GM12878 (cell line): Measurements from ENCODE around the gene KIF6. TPM values are rescaled to one million over a fixed set of nuclear protein-coding genes. Genes with fewer than 3 reads are reported as not detected.

ENCODE experiments used
- ATAC-seq: fragments of 200-7000 bp; cut with Tn5 transposase; 3 replicates; pipeline ENCODE4 v1.9.1; 2020; ENCODE audit warnings: mild to moderate bottlenecking, moderate library complexity
- BruUV-seq: library from RNA; stranded (reverse); fragments of 400-500 nt; replicated peaks from 2 replicates; lab custom pipeline; 2021; lab: Mats Ljungman, UMichigan
- CTCF ChIA-PET: fragments of 300-600 bp; sonication (Branson Sonifier 250); formaldehyde crosslinking; extraction: SDS; loops from one replicate; lab custom pipeline; 2021; ENCODE audit warnings: inconsistent platforms; lab: Yijun Ruan, JAX
- POLR2A ChIA-PET: fragments of 350-600 bp; formaldehyde crosslinking; extraction: SDS; loops from one replicate; lab custom pipeline; 2021; ENCODE audit warnings: inconsistent platforms; lab: Charles Lee
- RAD21 ChIA-PET: fragments of 300-600 bp; sonication (Branson Sonifier 250); formaldehyde crosslinking; loops from one replicate; lab custom pipeline; 2023; ENCODE audit warnings: antibody characterized with exemption; ENCODE audit not compliant: unreplicated experiment; lab: Charles Lee
- SMC1A ChIA-PET: fragments of 300-600 bp; sonication (Branson Sonifier 250); formaldehyde crosslinking; loops from one replicate; lab custom pipeline; 2023; ENCODE audit not compliant: unreplicated experiment, uncharacterized antibody; lab: Charles Lee
- DNase-seq: peaks from one replicate; pipeline ENCODE4 v3.0.0-alpha.2; 2011; ENCODE audit warnings: low read depth, low spot score
- FAIRE-seq: peaks from 3 replicates; lab custom pipeline; 2011; peaks lifted over from hg19 to GRCh38; lab: Jason Lieb, UNC
- H2AFZ ChIP-seq: 2 replicates; pipeline ENCODE4 v1.6.0; 2011; ENCODE audit warnings: low read depth, low read length, control low read depth; ENCODE audit not compliant: control insufficient read depth
- H3K27ac ChIP-seq: 2 replicates; pipeline ENCODE4 v1.5.1; 2011; ENCODE audit warnings: control low read depth; ENCODE audit not compliant: control insufficient read depth, insufficient read depth
- H3K27me3 ChIP-seq, 2 experiments: replicated peaks in 1 of 2; 2 replicates each; pipeline versions ENCODE4 v1.6.0 to v1.6.1; 2011; ENCODE audit warnings: low read length in 1 of 2; ENCODE audit not compliant: control insufficient read depth in 2 of 2, insufficient read depth in 2 of 2
- H3K36me3 ChIP-seq, 2 experiments: 2 replicates each; pipeline ENCODE4 v1.5.1; 2011; ENCODE audit warnings: low read length in 1 of 2; ENCODE audit not compliant: control insufficient read depth in 2 of 2, insufficient read depth in 2 of 2
- H3K4me1 ChIP-seq: 2 replicates; pipeline ENCODE4 v1.6.1; 2011; ENCODE audit warnings: mild to moderate bottlenecking, low read length, moderate library complexity, mixed read lengths; ENCODE audit not compliant: control insufficient read depth, insufficient read depth
- H3K4me2 ChIP-seq: 2 replicates; pipeline ENCODE4 v1.6.0; 2011; ENCODE audit warnings: control low read depth; ENCODE audit not compliant: control insufficient read depth, insufficient read depth
- H3K4me3 ChIP-seq: fragments of 200-600 bp; sonication (generic); 2 replicates; pipeline ENCODE4 v1.5.1; 2016
- H3K79me2 ChIP-seq: 2 replicates; pipeline ENCODE4 v1.6.0; 2011; ENCODE audit warnings: low read length; ENCODE audit not compliant: control insufficient read depth, insufficient read depth
- H3K9ac ChIP-seq: 2 replicates; pipeline ENCODE4 v1.8.0; 2011; ENCODE audit warnings: low read length, control low read depth, mixed read lengths; ENCODE audit not compliant: control insufficient read depth, insufficient read depth
- H3K9me3 ChIP-seq: replicated peaks from 3 replicates; pipeline ENCODE4 v1.5.1; 2011; ENCODE audit warnings: mild to moderate bottlenecking, low read length; ENCODE audit not compliant: control insufficient read depth, insufficient read depth
- H4K20me1 ChIP-seq: 2 replicates; pipeline ENCODE4 v1.6.0; 2011; ENCODE audit not compliant: control insufficient read depth, insufficient read depth
- BCL11A ChIP-seq: IDR thresholded peaks from 2 replicates; pipeline ENCODE4 v1.6.1; 2011; ENCODE audit warnings: low read depth, low read length
- CBX3 ChIP-seq: fragments of 200-600 bp; sonication (generic); IDR thresholded peaks from 2 replicates; pipeline ENCODE4 v1.6.1; 2016; ENCODE audit warnings: low read depth, borderline replicate concordance
- CEBPB ChIP-seq, 2 experiments: fragments of 150-350 bp in 1 of 2; IDR thresholded peaks; 2 replicates each; pipeline ENCODE4 v1.6.1; 2012 to 2014; ENCODE audit warnings: low read depth in 2 of 2, low read length in 2 of 2, borderline replicate concordance in 1 of 2, inconsistent platforms in 1 of 2
- EZH2 ChIP-seq: IDR thresholded peaks from 2 replicates; pipeline ENCODE4 v1.6.1; 2012; ENCODE audit warnings: low read depth, mild to moderate bottlenecking, control low read depth, inconsistent platforms, low read length, borderline replicate concordance; ENCODE audit not compliant: control insufficient read depth
- GABPA ChIP-seq: IDR thresholded peaks from 2 replicates; pipeline ENCODE4 v1.6.1; 2014; ENCODE audit warnings: antibody characterized with exemption, low read depth, mild to moderate bottlenecking, inconsistent platforms
- GATAD2B ChIP-seq: fragments of 450-650 bp; conservative IDR thresholded peaks from 2 replicates; pipeline ENCODE4 v1.6.1; 2017; ENCODE audit warnings: low read depth, mild to moderate bottlenecking, moderate library complexity
- HCFC1 ChIP-seq: fragments of 150-350 bp; IDR thresholded peaks from 2 replicates; pipeline ENCODE4 v1.6.1; 2014; ENCODE audit warnings: low read length
- IKZF1 ChIP-seq: fragments of 450-650 bp; conservative IDR thresholded peaks from 2 replicates; pipeline ENCODE4 v1.6.1; 2017; ENCODE audit warnings: antibody characterized with exemption, mild to moderate bottlenecking
- JUNB ChIP-seq: IDR thresholded peaks from 2 replicates; pipeline ENCODE4 v1.6.1; 2016; ENCODE audit warnings: antibody characterized with exemption, mild to moderate bottlenecking
- JUND ChIP-seq: IDR thresholded peaks from 2 replicates; pipeline ENCODE4 v1.6.1; 2012; ENCODE audit warnings: low read depth, mild to moderate bottlenecking, low read length, improper control_type of control experiment, moderate library complexity
- MXI1 ChIP-seq: fragments of 150-350 bp; IDR thresholded peaks from 2 replicates; pipeline ENCODE4 v1.6.1; 2011; ENCODE audit warnings: low read depth, mild to moderate bottlenecking, inconsistent platforms, low read length, improper control_type of control experiment
- MYB ChIP-seq: fragments of 150-350 bp; IDR thresholded peaks from 2 replicates; pipeline ENCODE4 v1.6.1; 2014; ENCODE audit warnings: mild to moderate bottlenecking, low read depth, low read length, borderline replicate concordance
- NFYA ChIP-seq: IDR thresholded peaks from 2 replicates; pipeline ENCODE4 v1.6.1; 2011; ENCODE audit warnings: low read depth, mild to moderate bottlenecking, low read length, improper control_type of control experiment, borderline replicate concordance
- NFYB ChIP-seq: IDR thresholded peaks from 2 replicates; pipeline ENCODE4 v1.6.1; 2011; ENCODE audit warnings: low read depth, mild to moderate bottlenecking, low read length, improper control_type of control experiment, moderate library complexity; ENCODE audit not compliant: insufficient read depth
- PAX5 ChIP-seq: IDR thresholded peaks from 2 replicates; pipeline ENCODE4 v1.6.1; 2011; ENCODE audit warnings: low read depth, low read length, borderline replicate concordance
- PML ChIP-seq: IDR thresholded peaks from 2 replicates; pipeline ENCODE4 v1.6.1; 2012; ENCODE audit warnings: low read length, inconsistent platforms
- SIX5 ChIP-seq: IDR thresholded peaks from 2 replicates; pipeline ENCODE4 v1.6.1; 2011; ENCODE audit warnings: mild to moderate bottlenecking, low read depth, low read length, moderate library complexity; ENCODE audit not compliant: severe bottlenecking
- TBL1XR1 ChIP-seq: IDR thresholded peaks from 2 replicates; pipeline ENCODE4 v1.6.1; 2012; ENCODE audit warnings: low read depth, low read length, improper control_type of control experiment
- ZBED1 ChIP-seq: IDR thresholded peaks from 2 replicates; pipeline ENCODE4 v1.6.1; 2016; ENCODE audit warnings: borderline replicate concordance
- ZNF217 ChIP-seq: fragments of 450-650 bp; IDR thresholded peaks from 2 replicates; pipeline ENCODE4 v1.6.1; 2017; ENCODE audit warnings: antibody characterized with exemption, mild to moderate bottlenecking
- ZNF622 ChIP-seq: fragments of 450-650 bp; IDR thresholded peaks from 2 replicates; pipeline ENCODE4 v1.6.1; 2017; ENCODE audit warnings: mild to moderate bottlenecking, inconsistent platforms
- WGBS: methylation state at CpG from one replicate; pipeline ENCODE4 v1.1.6; 2016; ENCODE audit warnings: low lambda C conversion rate; ENCODE audit not compliant: insufficient replicate concordance, insufficient coverage; ENCODE audit errors: missing lambda C conversion rate; 5-methylcytosine and 5-hydroxymethylcytosine counted together
- in situ Hi-C: fragments of 300-500 bp; cut with MboI; formaldehyde crosslinking; loops from 9 replicates; pipeline ENCODE4 v1.14.3; 2018; ENCODE audit warnings: mixed read lengths
- intact Hi-C: fragments of 100-400 bp; cut with micrococcal nuclease; formaldehyde crosslinking; loops from one replicate; pipeline ENCODE4 v1.14.2; 2022; ENCODE audit not compliant: unreplicated experiment
- polyA plus RNA-seq, 11 experiments: library from polyadenylated mRNA; depleted of rRNA in 4 of 11; unstranded in 6 of 11; stranded (reverse) in 5 of 11; fragments of >200 nt; fragmentation: Nextera tagmentation in 4 of 11; fragmentation: Illumina TruSeq in 1 of 11; extraction: Ambion mirVana in 4 of 11; extraction: Trizol in 1 of 11; gene quantifications; 1 replicate in 1 of 11; 2 replicates in 10 of 11; pipeline versions ENCODE4 v1.2.1 to v1.2.3, GENCODE V29; 2011 to 2016; ENCODE audit warnings: inconsistent platforms in 2 of 11, missing spikeins in 2 of 11, low read depth in 1 of 11
- total RNA-seq, 4 experiments: library from RNA; depleted of rRNA in 3 of 4; stranded (reverse); fragments of >200 nt in 3 of 4; fragmentation: Illumina TruSeq in 1 of 4; extraction: Trizol in 1 of 4; gene quantifications; 2 replicates each; pipeline versions ENCODE4 v1.2.1 to v1.2.3, GENCODE V29; 2013 to 2021
- TF ChIP-seq, protein P1 (sequence below): IDR thresholded peaks from 2 replicates; pipeline ENCODE4 v1.6.1; 2011; ENCODE audit warnings: borderline replicate concordance, low read depth, mild to moderate bottlenecking, moderate library complexity, mixed read lengths, low read length; ENCODE audit not compliant: insufficient read depth; ENCODE audit errors: extremely low read length

The KIF6 gene
- total and polyA plus RNA-seq, 10 of the 15 experiments (the other 5 are each of a cell fraction or from before 2014, with no cell fraction given), result 0.09 to 1.0 (median 0.28) TPM

DNA sequence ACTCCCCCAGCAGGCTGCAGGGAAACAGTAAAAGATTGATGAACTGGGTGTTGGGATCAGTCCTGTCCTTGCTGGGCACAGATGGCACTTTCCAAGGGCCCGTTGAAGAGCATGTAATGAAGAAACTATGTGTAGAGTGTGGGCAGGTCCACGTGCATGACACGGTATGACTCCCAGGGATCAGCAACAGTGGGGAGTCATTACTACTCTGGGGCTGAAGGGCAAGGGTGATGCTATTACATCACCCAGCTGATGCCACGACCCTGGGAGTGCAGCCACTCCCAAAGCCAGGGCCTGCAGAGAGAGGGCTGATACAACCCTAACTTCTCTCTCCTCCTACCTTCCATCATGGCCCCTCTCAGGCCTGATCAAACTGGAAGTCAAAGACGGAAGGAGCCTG, 431.1 kb downstream of the KIF6 start:
- intact Hi-C loops, result no loop called here

GRCh38 chr6:39292637-39293036, 432.6 kb downstream of the KIF6 start:
- SMC1A ChIA-PET, result no interaction called here
- intact Hi-C loops, result no loop called here
- H3K4me2 ChIP-seq, result no peak overlapping the region
- no peak for ATAC-seq
- no peak overlapping the region for H3K9ac ChIP-seq
- no peaks in the 10 kb centered on the region for H3K79me2 ChIP-seq
- no peak overlapping the region for H3K4me3 ChIP-seq
- no peak overlapping the region for H3K27ac ChIP-seq
- H3K9me3 ChIP-seq, result no peaks in the 10 kb centered on the region
- H3K4me1 ChIP-seq, result no peaks in the 10 kb centered on the region
- TF ChIP-seq PAX5, result no peak
- TF ChIP-seq JUNB, result no peak
- TF ChIP-seq BCL11A, result no peak
- TF ChIP-seq ZBED1, result no peak
- TF ChIP-seq JUND, result no peak
- no peak for TF ChIP-seq ZNF217
- TF ChIP-seq NFYA, result no peak
- TF ChIP-seq SIX5, result no peak
- no peak for TF ChIP-seq GABPA
- TF ChIP-seq, protein P1, sequence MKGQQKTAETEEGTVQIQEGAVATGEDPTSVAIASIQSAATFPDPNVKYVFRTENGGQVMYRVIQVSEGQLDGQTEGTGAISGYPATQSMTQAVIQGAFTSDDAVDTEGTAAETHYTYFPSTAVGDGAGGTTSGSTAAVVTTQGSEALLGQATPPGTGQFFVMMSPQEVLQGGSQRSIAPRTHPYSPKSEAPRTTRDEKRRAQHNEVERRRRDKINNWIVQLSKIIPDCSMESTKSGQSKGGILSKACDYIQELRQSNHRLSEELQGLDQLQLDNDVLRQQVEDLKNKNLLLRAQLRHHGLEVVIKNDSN, result no peak
- no peak for TF ChIP-seq EZH2
- no peak for TF ChIP-seq CEBPB (IDR thresholded peaks at IDR 0.05; ENCODE audit: borderline replicate concordance in 1 of 2, low read depth in 2 of 2, low read length in 2 of 2)
- no peak for TF ChIP-seq HCFC1
- no peak for TF ChIP-seq GATAD2B
- H2AFZ ChIP-seq, result no peak overlapping the region
- BruUV-seq, result no TSS peak
- H4K20me1 ChIP-seq, result no peaks in the 10 kb centered on the region
- no peaks in the 10 kb centered on the region for H3K36me3 ChIP-seq
- DNase-seq, result no peak
- CTCF ChIA-PET, result interaction anchor here (1.7 kb wide), 1 partner anchor 18 kb away, joined by 5 read pairs; no protein-coding TSS in a partner anchor
- no peak for FAIRE-seq
- in situ Hi-C loops, result no loop called here
- H3K27me3 ChIP-seq, result 0 out of 4 replicates have a peak, but pooled peaks cover 0 to 2% of the 10 kb centered on the region in 2 experiments
- POLR2A ChIA-PET, result no interaction called here
- RAD21 ChIA-PET, result no interaction called here
- WGBS, result 48% methylated on average over 6 of the region's 6 CpGs

More for the DNA sequence above, 431.1 kb downstream of the KIF6 start:
- BruUV-seq, result no TSS peak
- peaks cover 0 to 2% of the 10 kb centered on the region in 2 experiments; a peak in 1 of 4 replicates for H3K27me3 ChIP-seq
- DNase-seq, result no peak
- H4K20me1 ChIP-seq, result no peaks in the 10 kb centered on the region
- POLR2A ChIA-PET, result no interaction called here
- TF ChIP-seq MYB (no peak), MXI1 (no peak), IKZF1 (no peak), CBX3 (no peak), NFYB (no peak), SIX5 (no peak), PML (no peak), TBL1XR1 (no peak), ZNF622 (no peak)
- CTCF ChIA-PET, result no interaction called here
- RAD21 ChIA-PET, result no interaction called here
- no peaks in the 10 kb centered on the region for H3K79me2 ChIP-seq
- 16% methylated on average over 5 of the region's 5 CpGs for WGBS
- no peak overlapping the region for H3K4me2 ChIP-seq
- H3K9me3 ChIP-seq, result no peaks in the 10 kb centered on the region
- SMC1A ChIA-PET, result no interaction called here
- no peak for FAIRE-seq
- H3K4me1 ChIP-seq, result no peaks in the 10 kb centered on the region
- H3K4me3 ChIP-seq, result no peak overlapping the region
- no peak overlapping the region for H2AFZ ChIP-seq
- in situ Hi-C loops, result no loop called here
- H3K36me3 ChIP-seq, result no peaks in the 10 kb centered on the region
- H3K27ac ChIP-seq, result no peak overlapping the region
- no peak overlapping the region for H3K9ac ChIP-seq
- no peak for ATAC-seq
